ENCODE results near the gene IMP4. TPM values are rescaled to one million over a fixed set of nuclear protein-coding genes. Genes with fewer than 3 reads are reported as not detected.
A peak's percentile ranks its signal among the peaks of the same experiment; 100 is the strongest.
"Not testable (repeated sequence)": the region's sequence is repeated elsewhere in the genome, so short reads cannot be mapped to it uniquely, and the experiment has no call there.

IMP4 gene
- total RNA-seq, 2 experiments from 2014 or later: 81.7 to 88.1 TPM

GRCh38 chr2:130332271-130333073 lies 10.2 kb upstream of the IMP4 start:
- Mint-ChIP-seq H3K4me3 (peak overlapping the region; percentile 40), H3K36me3 (ENCODE audit: low read depth) (peaks cover 10% of the 10 kb centered on the region), H3K27ac (no peak overlapping the region), H3K27me3 (peaks cover 36% of the 10 kb centered on the region), H3K9me3 (no peaks in the 10 kb centered on the region), H3K4me1 (ENCODE audit: low read depth) (peaks cover 14% of the 10 kb centered on the region)
- H3K9me3 ChIP-seq (ENCODE audit: control insufficient read depth in 1 of 2, insufficient read depth in 1 of 2, low read length in 2 of 2): no peaks in the 10 kb centered on the region
- peak; percentile 94 for TF ChIP-seq CTCF (IDR thresholded peaks at IDR 0.05)
- DNase-seq: peak; percentile 45 to 80 (median 62)
- ATAC-seq (ENCODE audit: poor library complexity): peak; percentile 76
- H3K4me3 ChIP-seq (ENCODE audit: low read length): no peak overlapping the region
- H3K36me3 ChIP-seq (ENCODE audit: insufficient read depth, low read length): no peaks in the 10 kb centered on the region
- intact Hi-C loops (cut with DNase I, micrococcal nuclease): loop anchor here in 1 of 2 experiments (2.0 to 5.0 kb wide), 3 partner anchors 152 to 1595 kb away; partner anchors contain the start of gene SMPD4
- H3K27ac ChIP-seq (ENCODE audit: low read depth in 1 of 2, low read length in 2 of 2): no peak overlapping the region
- H3K27me3 ChIP-seq (ENCODE audit: control insufficient read depth in 1 of 2, insufficient read depth in 2 of 2, low read length in 2 of 2): peaks cover 2 to 7% of the 10 kb centered on the region in 2 experiments
- ChIA-PET POLR2A (interaction anchor here (0.6 to 4.1 kb wide), 3 partner anchors 9 to 151 kb away, joined by 4 to 47 read pairs (median 8); partner anchors contain the start of genes IMP4 and SMPD4), CTCF (interaction anchor here (0.6 to 4.5 kb wide), 4 partner anchors 9 to 465 kb away, joined by 3 to 35 read pairs (median 3); partner anchors contain the start of gene IMP4)
- H3K4me1 ChIP-seq (ENCODE audit: insufficient read depth, low read length): peaks cover 9% of the 10 kb centered on the region

GRCh38 chr2:130333253-130333652 lies 9.4 kb upstream of the IMP4 start:
- H3K27me3 ChIP-seq (ENCODE audit: control insufficient read depth in 1 of 2, insufficient read depth in 2 of 2, low read length in 2 of 2); H3K4me1 ChIP-seq (ENCODE audit: insufficient read depth, low read length); ATAC-seq (ENCODE audit: poor library complexity); H3K4me3 ChIP-seq (ENCODE audit: low read length); H3K9me3 ChIP-seq (ENCODE audit: control insufficient read depth in 1 of 2, insufficient read depth in 1 of 2, low read length in 2 of 2); H3K27ac ChIP-seq (ENCODE audit: low read depth in 1 of 2, low read length in 2 of 2); H3K9me3 Mint-ChIP-seq; H3K4me3 Mint-ChIP-seq; H3K27ac Mint-ChIP-seq; DNase-seq; H3K36me3 ChIP-seq (ENCODE audit: insufficient read depth, low read length): not testable (repeated sequence)
- Mint-ChIP-seq H3K36me3 (ENCODE audit: low read depth) (peaks cover 18% of the 10 kb centered on the region), H3K27me3 (peaks cover 32% of the 10 kb centered on the region), H3K4me1 (ENCODE audit: low read depth) (peaks cover 14% of the 10 kb centered on the region)
- intact Hi-C loops (cut with DNase I, micrococcal nuclease): loop anchor here in 1 of 2 experiments (2.0 to 5.0 kb wide), 3 partner anchors 152 to 1596 kb away; partner anchors contain the start of gene SMPD4
- POLR2A ChIA-PET: interaction anchor here (1.5 to 4.1 kb wide), 2 partner anchors 9 to 152 kb away, joined by 8 to 47 read pairs; partner anchors contain the start of genes IMP4 and SMPD4
- CTCF ChIA-PET: interaction anchor here (0.6 to 4.5 kb wide), 4 partner anchors 9 to 464 kb away, joined by 3 to 35 read pairs (median 3); partner anchors contain the start of gene IMP4

GRCh38 chr2:130334026-130334425 lies 8.7 kb upstream of the IMP4 start:
- ATAC-seq (ENCODE audit: poor library complexity): no peak

More at GRCh38 chr2:130334026-130334425, 8.7 kb upstream of the IMP4 start:
- Histone ChIP-seq H3K4me1 (ENCODE audit: insufficient read depth, low read length) (peaks cover 9% of the 10 kb centered on the region), H3K36me3 (ENCODE audit: insufficient read depth, low read length) (peaks cover 8% of the 10 kb centered on the region), H3K27me3 (ENCODE audit: control insufficient read depth in 1 of 2, insufficient read depth in 2 of 2, low read length in 2 of 2) (no peaks in the 10 kb centered on the region), H3K9me3 (ENCODE audit: control insufficient read depth in 1 of 2, insufficient read depth in 1 of 2, low read length in 2 of 2) (no peaks in the 10 kb centered on the region), H3K4me3 (ENCODE audit: low read length) (no peak overlapping the region), H3K27ac (ENCODE audit: low read depth in 1 of 2, low read length in 2 of 2) (no peak overlapping the region)
- H3K9me3 Mint-ChIP-seq: no peaks in the 10 kb centered on the region
- DNase-seq: no peak
- no peak for TF ChIP-seq CTCF (IDR thresholded peaks at IDR 0.05)
- ChIA-PET POLR2A (interaction anchor here (4.1 kb wide), 1 partner anchor 8 kb away, joined by 47 read pairs; the partner anchor contains the start of gene IMP4), CTCF (interaction anchor here (4.5 kb wide), 1 partner anchor 8 kb away, joined by 35 read pairs; the partner anchor contains the start of gene IMP4)
- H3K36me3 Mint-ChIP-seq (ENCODE audit: low read depth): peaks cover 26% of the 10 kb centered on the region
- H3K27me3 Mint-ChIP-seq: peaks cover 25% of the 10 kb centered on the region
- no peak overlapping the region for H3K27ac Mint-ChIP-seq
- peaks cover 14% of the 10 kb centered on the region for H3K4me1 Mint-ChIP-seq (ENCODE audit: low read depth)
- H3K4me3 Mint-ChIP-seq: no peak overlapping the region
- intact Hi-C loops (cut with DNase I, micrococcal nuclease): loop anchor here in 1 of 2 experiments (5.0 kb wide), 2 partner anchors 452 to 1597 kb away; no protein-coding TSS in a partner anchor
